ENCODE data around the gene BAX. TPM values are rescaled to one million over a fixed set of nuclear protein-coding genes. Genes with fewer than 3 reads are reported as not detected.

BAX gene
- polyA plus RNA-seq, 1 donor (not counting 4 experiments of a cell fraction or from before 2014, with no cell fraction given) = 113 TPM

GRCh38 chr19:48920949-48921348 is 33.7 kb upstream of the BAX start:
- H3K4me3 ChIP-seq (ENCODE audit: control insufficient read depth in 2 of 3, extremely low read depth in 1 of 3, insufficient read depth in 2 of 3, low read depth in 1 of 3, low read length in 3 of 3) = no peak overlapping the region
- peaks cover 13 to 20% of the 10 kb centered on the region in 2 experiments for H3K36me3 ChIP-seq (ENCODE audit: control insufficient read depth in 2 of 2, extremely low read depth in 1 of 2, insufficient read depth in 2 of 2, low read length in 2 of 2)
- H3K27ac ChIP-seq (ENCODE audit: control insufficient read depth, insufficient read depth, low read length) = no peak overlapping the region
- H3K27me3 ChIP-seq (ENCODE audit: control insufficient read depth, extremely low read depth, insufficient read depth, low read length) = no peaks in the 10 kb centered on the region
- dilution Hi-C loops (cut with MboI; ENCODE audit: extremely low pct_ligation_motif_present, low sequenced_read_pairs) = no loop called here
- H3K4me2 ChIP-seq (ENCODE audit: control insufficient read depth, extremely low read depth, insufficient read depth, low read depth, low read length) = no peak overlapping the region
- no peak overlapping the region for H3K9ac ChIP-seq (ENCODE audit: control insufficient read depth, extremely low read depth, insufficient read depth, low read length)
- H4K20me1 ChIP-seq (ENCODE audit: control insufficient read depth, extremely low read depth, insufficient read depth, low read length) = no peaks in the 10 kb centered on the region
- H3K9me1 ChIP-seq (ENCODE audit: control insufficient read depth, extremely low read depth, insufficient read depth, low read length) = no peaks in the 10 kb centered on the region
- DNase-seq (ENCODE audit: low read depth, low spot score) = no peak
- no peak overlapping the region for H2AFZ ChIP-seq (ENCODE audit: control insufficient read depth, low read length)
- H3K4me1 ChIP-seq (ENCODE audit: control insufficient read depth, extremely low read depth, insufficient read depth, low read length) = peaks cover 6% of the 10 kb centered on the region
- FAIRE-seq = no peak
- no peaks in the 10 kb centered on the region for H3K79me2 ChIP-seq (ENCODE audit: control insufficient read depth, insufficient read depth, low read length)
- TF ChIP-seq CTCF (optimal IDR thresholded peaks at IDR 0.05 in 1 of 3, IDR thresholded peaks at IDR 0.05 in 1 of 3, conservative IDR thresholded peaks at IDR 0.05 in 1 of 3; ENCODE audit: extremely low read depth in 1 of 3, insufficient read depth in 2 of 3, low read length in 3 of 3) (no peak), EZH2 (IDR thresholded peaks at IDR 0.05; ENCODE audit: low read length) (no peak)
- H3K9me3 ChIP-seq (ENCODE audit: control insufficient read depth, low read depth, low read length) = no peaks in the 10 kb centered on the region

- Histone ChIP-seq H3K79me2 (ENCODE audit: control insufficient read depth, insufficient read depth, low read length) (no peaks in the 10 kb centered on the region), H3K9me3 (ENCODE audit: control insufficient read depth, low read depth, low read length) (no peaks in the 10 kb centered on the region), H3K4me1 (ENCODE audit: control insufficient read depth, extremely low read depth, insufficient read depth, low read length) (peaks cover 15% of the 10 kb centered on the region), H3K27me3 (ENCODE audit: control insufficient read depth, extremely low read depth, insufficient read depth, low read length) (no peaks in the 10 kb centered on the region), H4K20me1 (ENCODE audit: control insufficient read depth, extremely low read depth, insufficient read depth, low read length) (no peaks in the 10 kb centered on the region), H3K36me3 (ENCODE audit: control insufficient read depth in 2 of 2, extremely low read depth in 1 of 2, insufficient read depth in 2 of 2, low read length in 2 of 2) (peaks cover 13 to 18% of the 10 kb centered on the region in 2 experiments), H3K4me2 (ENCODE audit: control insufficient read depth, extremely low read depth, insufficient read depth, low read depth, low read length) (no peak overlapping the region), H3K27ac (ENCODE audit: control insufficient read depth, insufficient read depth, low read length) (no peak overlapping the region), H3K9ac (ENCODE audit: control insufficient read depth, extremely low read depth, insufficient read depth, low read length) (no peak overlapping the region), H2AFZ (ENCODE audit: control insufficient read depth, low read length) (no peak overlapping the region), H3K4me3 (ENCODE audit: control insufficient read depth in 2 of 3, extremely low read depth in 1 of 3, insufficient read depth in 2 of 3, low read depth in 1 of 3, low read length in 3 of 3) (no peak overlapping the region), H3K9me1 (ENCODE audit: control insufficient read depth, extremely low read depth, insufficient read depth, low read length) (no peaks in the 10 kb centered on the region)
- FAIRE-seq (no peak), DNase-seq (ENCODE audit: low read depth, low spot score) (no peak)
- TF ChIP-seq EZH2 (IDR thresholded peaks at IDR 0.05; ENCODE audit: low read length) (no peak), CTCF (optimal IDR thresholded peaks at IDR 0.05 in 1 of 3, IDR thresholded peaks at IDR 0.05 in 1 of 3, conservative IDR thresholded peaks at IDR 0.05 in 1 of 3; ENCODE audit: extremely low read depth in 1 of 3, insufficient read depth in 2 of 3, low read length in 3 of 3) (no peak)
- dilution Hi-C loops (cut with MboI; ENCODE audit: extremely low pct_ligation_motif_present, low sequenced_read_pairs) = no loop called here
Measured at GRCh38 chr19:48921721-48922500, 32.8 kb upstream of the BAX start.

Measured in keratinocyte (primary cell).